Measurements from ENCODE around the gene TRPM5. TPM values are rescaled to one million over a fixed set of nuclear protein-coding genes. Genes with fewer than 3 reads are reported as not detected.

Gene TRPM5
- total RNA-seq, 4 donors from 2014 or later = 1.4 to 7.5 (median 4.3) TPM

GRCh38 chr11:2464451-2465165 lies 20.3 kb upstream of the TRPM5 start:
- DNase-seq = no peak
- in situ Hi-C loops (cut with MboI; ENCODE audit: low pct_ligation_motif_present in 1 of 4, low pct_unique_long_range_greater_than_20kb in 1 of 4, low sequenced_read_pairs in 3 of 4) = no loop called here
- intact Hi-C loops (cut with DNase I; ENCODE audit: low total_unique reads) = no loop called here

GRCh38 chr11:2463766-2464277 lies 19.5 kb upstream of the TRPM5 start:
- Histone ChIP-seq H3K4me1 (peaks cover 0 to 40% (median 34%) of the 10 kb centered on the region in 4 donors), H3K27me3 (no peaks in the 10 kb centered on the region), H3K27ac (peak overlapping the region in 2 of 4 donors; percentile 18 to 50), H3K4me3 (no peak overlapping the region), H3K9me3 (no peaks in the 10 kb centered on the region), H3K36me3 (no peaks in the 10 kb centered on the region)
- no peak for DNase-seq
- no peak for TF ChIP-seq EP300 (IDR thresholded peaks at IDR 0.05; ENCODE audit: low read depth)
- 54 to 73% methylated on average over 9 to 26 of the region's 26 CpGs for WGBS, 2 donors (ENCODE audit: low coverage in 1 of 2)
- in situ Hi-C loops (cut with MboI; ENCODE audit: low pct_ligation_motif_present in 1 of 4, low pct_unique_long_range_greater_than_20kb in 1 of 4, low sequenced_read_pairs in 3 of 4) = no loop called here
- intact Hi-C loops (cut with DNase I; ENCODE audit: low total_unique reads) = no loop called here

More at GRCh38 chr11:2464451-2465165, 20.3 kb upstream of the TRPM5 start:
- Histone ChIP-seq H3K27me3 (no peaks in the 10 kb centered on the region), H3K27ac (no peak overlapping the region), H3K9me3 (no peaks in the 10 kb centered on the region), H3K4me3 (no peak overlapping the region), H3K36me3 (no peaks in the 10 kb centered on the region), H3K4me1 (peaks cover 0 to 40% (median 30%) of the 10 kb centered on the region in 4 donors)
- 71% methylated on average over 13 of the region's 13 CpGs; no CpG with 5 or more reads in 1 of the 2 donors for WGBS, 2 donors (ENCODE audit: low coverage in 1 of 2)
- TF ChIP-seq POLR2AphosphoS5 (IDR thresholded peaks at IDR 0.05) = no peak
- no peak for TF ChIP-seq EP300 (IDR thresholded peaks at IDR 0.05; ENCODE audit: low read depth)
- TF ChIP-seq POLR2A (IDR thresholded peaks at IDR 0.05) = no peak
- no peak for TF ChIP-seq CTCF (IDR thresholded peaks at IDR 0.05)

- no peak for TF ChIP-seq POLR2A (IDR thresholded peaks at IDR 0.05)
- no peak for TF ChIP-seq EP300 (IDR thresholded peaks at IDR 0.05; ENCODE audit: low read depth)
- TF ChIP-seq CTCF (IDR thresholded peaks at IDR 0.05) = no peak
- peak in 1 of 3 donors; percentile 24 for TF ChIP-seq POLR2AphosphoS5 (IDR thresholded peaks at IDR 0.05)
- WGBS, 2 donors (ENCODE audit: low coverage in 1 of 2) = 44 to 80% methylated on average over 2 to 24 of the region's 24 CpGs
- Histone ChIP-seq H3K27me3 (no peaks in the 10 kb centered on the region), H3K27ac (peak overlapping the region in 3 of 4 donors; percentile 18 to 50 (median 23)), H3K36me3 (no peaks in the 10 kb centered on the region), H3K9me3 (no peaks in the 10 kb centered on the region), H3K4me1 (peaks cover 0 to 40% (median 34%) of the 10 kb centered on the region in 4 donors), H3K4me3 (no peak overlapping the region)
- peak; percentile 87 for DNase-seq
- in situ Hi-C loops (cut with MboI; ENCODE audit: low pct_ligation_motif_present in 1 of 4, low pct_unique_long_range_greater_than_20kb in 1 of 4, low sequenced_read_pairs in 3 of 4) = no loop called here
- intact Hi-C loops (cut with DNase I; ENCODE audit: low total_unique reads) = no loop called here
These were observed 18.9 kb upstream of the TRPM5 start for GRCh38 chr11:2462986-2463765.

GRCh38 chr11:2462543-2462985 lies 18.2 kb upstream of the TRPM5 start:
- no peak for TF ChIP-seq CTCF (IDR thresholded peaks at IDR 0.05)
- no peak for TF ChIP-seq EP300 (IDR thresholded peaks at IDR 0.05; ENCODE audit: low read depth)
- TF ChIP-seq POLR2A (IDR thresholded peaks at IDR 0.05) = no peak
- TF ChIP-seq POLR2AphosphoS5 (IDR thresholded peaks at IDR 0.05) = no peak
- no peak overlapping the region for H3K4me3 ChIP-seq
- intact Hi-C loops (cut with DNase I; ENCODE audit: low total_unique reads) (no loop called here), in situ Hi-C loops (cut with MboI; ENCODE audit: low pct_ligation_motif_present in 1 of 4, low pct_unique_long_range_greater_than_20kb in 1 of 4, low sequenced_read_pairs in 3 of 4) (no loop called here)
- peaks cover 0 to 40% (median 34%) of the 10 kb centered on the region in 4 donors for H3K4me1 ChIP-seq
- no peaks in the 10 kb centered on the region for H3K9me3 ChIP-seq
- 82% methylated on average over 8 of the region's 8 CpGs; no CpG with 5 or more reads in 1 of the 2 donors for WGBS, 2 donors (ENCODE audit: low coverage in 1 of 2)
- H3K27me3 ChIP-seq = no peaks in the 10 kb centered on the region
- no peaks in the 10 kb centered on the region for H3K36me3 ChIP-seq
- peak overlapping the region in 3 of 4 donors; percentile 9 to 50 (median 23) for H3K27ac ChIP-seq
- no peak for DNase-seq

Measured in transverse colon (tissue), 4 donors.